Lung (tissue), 12 donors: ENCODE data around the gene DMBX1. TPM values are rescaled to one million over a fixed set of nuclear protein-coding genes. Genes with fewer than 3 reads are reported as not detected.

Source experiments
- ATAC-seq: fragments of 200-7000 bp; cut with Tn5 transposase; one replicate; pipeline ENCODE4 v1.9.1; 2020; ENCODE audit warnings: moderate number of reproducible peaks; ENCODE audit not compliant: insufficient read depth, low FRiP score
- DNase-seq, 3 donors: peaks; one replicate each; pipeline ENCODE4 v3.0.0-alpha.2; 2013 to 2017
- H3K27ac ChIP-seq, 2 donors: one replicate each; pipeline ENCODE4 v1.5.1; 2013; ENCODE audit warnings: mild to moderate bottlenecking in 2 of 2, moderate library complexity in 2 of 2, control low read depth in 1 of 2, inconsistent platforms in 1 of 2, low read depth in 1 of 2, low read length in 1 of 2
- H3K27me3 ChIP-seq, 3 donors: one replicate each; pipeline ENCODE4 v1.5.1; 2013; ENCODE audit warnings: low read length in 2 of 3; ENCODE audit not compliant: control insufficient read depth in 3 of 3, insufficient read depth in 3 of 3
- H3K36me3 ChIP-seq, 4 donors: one replicate each; pipeline ENCODE4 v1.5.1; 2013; ENCODE audit warnings: low read length in 4 of 4, mild to moderate bottlenecking in 1 of 4, moderate library complexity in 1 of 4; ENCODE audit not compliant: control insufficient read depth in 4 of 4, insufficient read depth in 4 of 4
- H3K4me1 ChIP-seq, 5 donors: one replicate each; pipeline ENCODE4 v1.5.1; 2013; ENCODE audit warnings: low read length in 5 of 5, mild to moderate bottlenecking in 2 of 5, moderate library complexity in 1 of 5; ENCODE audit not compliant: control insufficient read depth in 5 of 5, insufficient read depth in 5 of 5
- H3K4me3 ChIP-seq: one replicate; pipeline ENCODE4 v1.5.1; 2013; ENCODE audit warnings: mild to moderate bottlenecking, control low read depth, moderate library complexity
- H3K9ac ChIP-seq, 2 donors: one replicate each; pipeline ENCODE4 v1.5.1; 2013; ENCODE audit warnings: low read length in 2 of 2, control low read depth in 1 of 2; ENCODE audit not compliant: insufficient read depth in 1 of 2
- H3K9me3 ChIP-seq, 4 donors: one replicate each; pipeline ENCODE4 v1.5.1; 2013; ENCODE audit warnings: low read length in 3 of 4, mild to moderate bottlenecking in 1 of 4, moderate library complexity in 1 of 4; ENCODE audit not compliant: control insufficient read depth in 4 of 4, insufficient read depth in 3 of 4
- CTCF ChIP-seq: IDR thresholded peaks from 2 replicates; pipeline ENCODE4 v1.5.1; 2012; ENCODE audit warnings: mild to moderate bottlenecking; ENCODE audit errors: control extremely low read depth, extremely low read depth
- WGBS, 2 donors: extraction: QIAGEN DNeasy Blood & Tissue Kit; methylation state at CpG; one replicate each; pipeline ENCODE4 v1.1.7; 2013; 5-methylcytosine and 5-hydroxymethylcytosine counted together
- polyA plus RNA-seq, 2 donors: library from polyadenylated mRNA; stranded (reverse); fragments of 200-250 nt; gene quantifications; one replicate each; pipeline ENCODE4 v1.2.1, GENCODE V29; 2013
- total RNA-seq, 2 donors: library from RNA; depleted of rRNA in 1 of 2; stranded (reverse); fragments of >200 nt in 1 of 2; gene quantifications; one replicate each; pipeline ENCODE4 v1.2.1, GENCODE V29; 2014 to 2021
- donor health status: control.
- donor health status: control.
- donor health status: Bipolar disorder and iron deficiency.
- donor health status: healthy.
- donor health status: DM: yes; HTN: yes; CAD: no.

DMBX1 gene
- total and polyA plus RNA-seq, 4 donors = 0.01 to 0.09 TPM; not detected in 2

GRCh38 chr1:46516200-46516950, 26.7 kb downstream of the DMBX1 start:
- 55 to 60% methylated on average over 12 of the region's 12 CpGs for WGBS, 2 donors
- no peak overlapping the region for H3K4me3 ChIP-seq
- no peaks in the 10 kb centered on the region for H3K36me3 ChIP-seq
- H3K4me1 ChIP-seq = peaks cover 0 to 12% (median 2%) of the 10 kb centered on the region in 5 donors
- no peak for TF ChIP-seq CTCF
- peaks cover 0 to 7% (median 3%) of the 10 kb centered on the region in 3 donors for H3K27me3 ChIP-seq
- ATAC-seq (no peak), DNase-seq (no peak)
- no peak overlapping the region for H3K27ac ChIP-seq
- H3K9me3 ChIP-seq = no peaks in the 10 kb centered on the region
- no peak overlapping the region for H3K9ac ChIP-seq

DNA sequence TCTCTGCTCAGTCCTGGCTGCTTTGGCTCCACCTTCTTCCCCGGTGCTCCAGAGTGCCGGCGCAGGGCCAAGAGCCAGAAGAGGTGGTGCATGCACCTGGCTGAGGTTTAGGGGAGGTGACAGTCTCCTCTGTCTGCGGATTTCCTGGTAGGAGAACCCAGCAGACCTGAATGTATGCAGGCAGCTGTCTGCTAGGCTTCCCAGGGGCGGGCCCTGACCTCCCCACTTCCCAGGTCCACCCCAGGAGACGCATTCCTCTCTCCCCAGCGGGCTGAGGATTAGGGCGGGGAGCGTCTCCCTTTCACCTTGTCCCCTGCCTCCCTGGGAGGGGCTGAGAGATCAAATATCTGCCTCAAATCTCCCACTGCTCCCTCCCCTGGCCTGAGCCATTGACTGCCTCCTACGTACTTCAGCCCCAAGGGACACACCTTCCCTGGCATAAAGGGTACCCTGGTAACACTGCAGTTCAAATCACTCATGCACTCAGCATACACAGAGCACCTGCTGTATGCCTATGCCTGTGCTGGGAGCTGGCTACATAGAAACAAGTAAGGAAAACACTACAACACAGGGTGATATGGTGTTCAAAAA, 27.5 kb downstream of the DMBX1 start:
- ATAC-seq = peak; percentile 71
- DNase-seq = peak; percentile 39 to 78 (median 66)
- H3K4me3 ChIP-seq = no peak overlapping the region
- no peaks in the 10 kb centered on the region for H3K36me3 ChIP-seq
- peaks cover 0 to 17% (median 3%) of the 10 kb centered on the region in 5 donors for H3K4me1 ChIP-seq
- TF ChIP-seq CTCF = no peak
- H3K27me3 ChIP-seq = peaks cover 0 to 6% (median 3%) of the 10 kb centered on the region in 3 donors
- peak overlapping the region in 1 of 2 donors; percentile 15 for H3K27ac ChIP-seq
- H3K9ac ChIP-seq = no peak overlapping the region
- no peaks in the 10 kb centered on the region for H3K9me3 ChIP-seq
- 14 to 18% methylated on average over 10 of the region's 10 CpGs for WGBS, 2 donors

DNA sequence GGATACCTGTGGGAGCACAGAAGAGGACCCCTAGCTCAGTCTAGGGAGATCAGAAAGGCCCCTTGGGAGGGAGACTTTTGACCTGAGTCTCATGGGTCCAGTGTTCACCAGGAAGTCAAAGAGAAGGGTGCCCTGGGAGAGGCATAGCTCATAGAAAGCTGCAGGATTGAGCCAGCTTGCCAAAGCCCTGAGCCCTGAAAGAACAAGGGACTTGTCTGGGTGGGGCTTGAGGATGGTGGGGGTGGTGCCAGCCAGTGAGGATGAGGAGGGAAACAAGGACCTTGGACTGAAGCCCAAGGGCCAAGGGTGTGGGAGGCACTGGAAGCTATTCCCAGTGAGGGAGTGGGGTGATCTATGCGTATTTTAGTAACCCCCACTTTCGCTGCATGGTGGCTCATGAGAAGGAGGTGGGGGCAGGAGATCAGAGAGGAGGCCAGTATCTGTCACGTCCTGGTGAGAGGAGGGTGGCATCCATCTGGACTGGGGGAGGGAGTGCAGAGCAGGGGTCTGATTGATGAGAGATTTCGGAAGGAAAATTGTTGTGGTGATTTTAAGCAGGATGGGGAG, 28.4 kb downstream of the DMBX1 start:
- TF ChIP-seq CTCF = no peak
- ATAC-seq = no peak
- H3K4me3 ChIP-seq = no peak overlapping the region
- peaks cover 0 to 6% (median 3%) of the 10 kb centered on the region in 3 donors for H3K27me3 ChIP-seq
- H3K9me3 ChIP-seq = no peaks in the 10 kb centered on the region
- H3K4me1 ChIP-seq = peaks cover 0 to 26% (median 6%) of the 10 kb centered on the region in 5 donors
- no peak for DNase-seq
- no peak overlapping the region for H3K27ac ChIP-seq
- WGBS, 2 donors = 58 to 63% methylated on average over 4 of the region's 4 CpGs
- H3K36me3 ChIP-seq = no peaks in the 10 kb centered on the region
- no peak overlapping the region for H3K9ac ChIP-seq
